ENCODE data around the gene ENOX1.

ENOX1 gene

GRCh38 chr13:43271152-43271551 lies 515.6 kb downstream of the ENOX1 start:
- no peak for DNase-seq

DNA sequence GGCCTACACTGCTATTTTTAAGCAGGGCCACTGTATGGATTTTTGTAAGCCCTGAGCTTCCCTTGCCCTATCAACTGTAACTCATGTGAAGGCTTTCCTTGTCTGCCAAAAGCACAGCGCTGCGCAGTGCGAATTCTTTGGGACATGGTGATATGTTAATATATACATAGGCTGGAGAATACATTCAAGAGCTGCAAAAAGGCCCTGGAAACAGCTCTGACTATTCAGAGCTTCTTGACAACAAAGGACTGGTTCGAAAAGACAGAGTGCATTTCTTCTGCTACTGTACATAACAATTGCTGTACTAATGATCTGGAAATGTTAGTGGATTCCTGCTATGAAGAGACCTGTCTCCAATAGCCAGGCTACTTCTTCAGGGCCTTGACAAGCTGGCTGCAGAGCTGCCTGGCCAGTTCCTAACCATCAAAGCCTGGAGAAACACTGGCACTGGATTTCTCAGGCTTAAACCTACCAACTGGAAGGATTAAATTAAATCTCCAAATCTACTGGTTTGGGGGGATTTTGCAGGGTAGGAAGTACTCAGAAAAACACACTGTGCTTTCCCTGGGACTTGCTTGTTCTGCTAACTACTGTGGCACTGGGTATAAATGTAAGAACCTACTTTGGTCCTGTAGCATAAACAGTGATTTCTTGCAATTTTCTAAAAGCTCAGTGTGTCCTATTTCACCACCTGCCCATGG lies 516.5 kb downstream of the ENOX1 start:
- no peak for DNase-seq

- DNase-seq = no peak
Observed at GRCh38 chr13:43269037-43269481, 517.7 kb downstream of the ENOX1 start.

DNA sequence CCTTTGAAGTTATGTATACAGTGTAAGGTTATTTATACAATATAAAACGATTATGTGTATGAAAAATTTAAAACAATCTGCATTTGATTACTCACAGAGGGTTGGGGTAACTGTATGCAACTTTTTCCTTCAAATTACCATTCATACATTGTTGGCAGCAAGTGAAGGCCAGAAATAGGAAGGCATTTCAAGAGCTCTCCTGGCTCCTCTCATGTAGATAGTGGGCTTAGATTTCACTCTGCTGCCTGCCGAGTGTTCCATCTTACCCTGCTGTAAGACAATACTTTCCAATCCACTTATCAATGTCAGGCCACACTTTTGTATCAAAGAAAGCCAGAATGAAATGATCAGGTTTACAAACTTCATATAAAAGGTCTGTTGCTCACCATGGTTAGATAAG lies 518.1 kb downstream of the ENOX1 start:
- no peak for DNase-seq

DNA sequence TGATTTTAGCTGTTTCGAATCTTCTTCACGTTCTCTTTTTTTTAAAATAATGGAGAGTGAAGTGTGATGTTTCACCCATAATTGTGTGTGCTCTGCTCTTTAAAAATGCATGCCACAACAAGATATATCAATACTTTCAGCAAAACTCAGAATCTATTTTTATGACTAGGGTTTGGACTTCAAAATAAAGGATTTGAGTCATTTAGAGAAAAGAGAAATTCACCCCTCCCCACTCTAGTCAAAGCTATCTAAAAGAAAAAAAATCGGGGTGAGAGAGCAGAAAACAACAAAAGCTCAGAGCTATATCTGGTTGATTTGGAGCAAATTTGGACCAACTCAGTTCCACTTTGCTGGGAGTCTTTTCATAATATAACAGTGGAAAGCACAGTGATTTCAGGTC lies 518.9 kb downstream of the ENOX1 start:
- DNase-seq = no peak

DNA sequence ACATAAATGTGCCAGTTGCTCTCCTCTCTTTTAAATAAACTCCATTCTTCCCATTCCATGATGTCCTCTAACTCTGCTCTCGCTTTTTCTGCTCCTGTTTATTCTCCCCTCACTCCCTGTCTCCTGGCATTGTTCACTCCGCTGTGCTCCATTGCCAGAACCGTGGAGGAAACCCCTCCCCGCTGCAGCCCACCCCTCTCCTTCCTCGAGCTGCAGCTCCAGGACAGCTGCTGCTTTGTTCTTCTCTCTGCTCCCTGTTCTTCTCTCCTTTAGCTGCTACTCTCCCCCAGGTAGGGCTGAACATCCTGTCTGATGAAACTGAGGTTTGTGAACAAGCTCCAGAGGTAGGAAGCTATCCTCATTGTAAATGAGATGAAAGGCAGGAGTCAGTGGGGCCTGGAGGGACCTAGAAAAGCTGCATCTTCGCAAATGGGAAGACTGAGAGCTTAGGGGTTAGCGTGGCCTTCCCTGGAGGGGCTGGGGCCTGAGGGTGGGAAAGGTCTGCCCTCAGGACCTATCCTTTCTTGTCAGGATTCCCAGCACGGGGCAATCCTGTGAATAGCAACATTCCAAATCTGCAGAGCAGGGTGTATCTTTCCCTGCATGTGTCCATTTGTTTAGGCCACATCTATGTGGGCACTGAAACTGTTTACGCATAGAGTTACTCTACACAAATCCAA lies 519.7 kb downstream of the ENOX1 start:
- DNase-seq = no peak

- DNase-seq = no peak
Observed at GRCh38 chr13:43265028-43265427, 521.7 kb downstream of the ENOX1 start.

GRCh38 chr13:43264458-43264857 lies 522.3 kb downstream of the ENOX1 start:
- no peak for DNase-seq

- no peak for DNase-seq
Observed at GRCh38 chr13:43263047-43263446, 523.7 kb downstream of the ENOX1 start.

DNA sequence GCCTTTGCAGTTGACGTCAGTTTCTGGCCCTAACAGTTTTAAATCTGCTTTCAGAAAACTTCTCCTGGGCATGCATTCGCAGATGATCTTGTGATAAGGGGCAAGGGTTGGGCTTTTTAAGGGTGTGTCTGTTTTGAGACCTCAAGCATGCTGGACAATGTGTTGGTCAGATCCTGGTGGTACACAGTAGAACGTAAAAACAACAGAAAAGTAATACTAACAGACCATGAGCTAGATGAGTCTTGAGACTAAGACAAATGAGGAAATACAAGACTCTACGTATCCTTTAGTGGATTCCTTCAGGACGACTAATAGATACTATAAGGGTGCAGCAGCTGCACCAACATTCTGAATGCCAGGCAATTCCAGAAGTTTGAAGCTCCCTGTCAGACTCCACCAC lies 525.8 kb downstream of the ENOX1 start:
- DNase-seq = no peak

DNA sequence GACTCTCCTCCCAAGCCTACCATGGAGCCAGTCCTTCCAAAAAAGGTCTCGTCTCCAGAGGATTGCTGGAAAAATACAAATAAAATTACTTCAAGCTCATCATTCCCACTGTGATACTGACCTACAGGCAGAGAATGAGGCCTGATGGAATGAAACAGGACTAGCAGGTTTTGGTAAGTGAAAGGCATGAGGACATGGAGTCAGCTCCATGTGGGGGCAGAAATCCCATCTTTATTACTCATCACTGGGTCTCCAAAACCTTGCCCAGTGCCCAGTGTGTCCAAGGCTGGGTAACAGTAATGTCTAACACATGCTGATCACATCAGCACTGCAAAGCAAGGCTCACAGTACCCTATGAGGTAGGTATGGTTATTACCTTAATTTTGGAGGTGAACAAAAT lies 528.0 kb downstream of the ENOX1 start:
- no peak for DNase-seq

GRCh38 chr13:43257765-43258164 lies 529.0 kb downstream of the ENOX1 start:
- DNase-seq = no peak

DNA sequence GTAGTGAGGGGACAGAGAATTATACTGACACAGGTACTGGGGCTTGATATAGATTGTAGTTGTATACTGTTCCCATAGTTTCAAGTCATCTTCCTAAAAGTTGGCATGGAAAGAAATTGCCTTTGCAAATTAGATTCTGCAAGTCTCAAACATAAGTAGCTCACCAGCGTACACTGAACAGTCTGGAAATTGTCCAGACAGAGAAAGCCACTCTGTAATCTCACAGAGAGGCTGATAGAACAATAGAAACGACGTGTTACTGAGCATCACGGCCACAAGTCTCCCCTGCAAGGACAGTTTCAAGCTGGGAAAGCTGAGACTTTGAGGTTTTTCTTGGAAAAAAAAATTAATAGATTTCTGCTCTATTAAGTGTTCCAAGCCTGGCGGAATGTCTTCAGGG lies 534.8 kb downstream of the ENOX1 start:
- no peak for DNase-seq

DNA sequence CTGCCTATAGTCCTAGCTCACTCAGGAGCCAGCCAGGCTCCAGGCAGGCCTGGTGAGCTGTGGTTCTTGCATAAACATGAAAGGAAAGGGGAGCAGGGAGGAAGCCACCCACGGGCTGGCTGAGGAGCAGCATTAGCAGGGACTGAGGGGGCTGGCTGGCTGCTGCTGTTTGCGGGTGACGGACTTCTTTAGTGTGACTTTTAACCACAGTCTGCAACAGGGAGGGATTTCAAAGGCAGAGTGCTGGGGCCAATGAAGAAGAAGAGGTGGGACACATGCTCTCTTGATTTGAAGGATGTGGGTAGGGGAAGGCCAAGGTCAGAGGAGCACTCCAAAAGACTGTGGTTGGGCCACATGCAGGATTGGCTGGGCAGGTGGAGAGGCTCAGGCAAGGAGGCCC lies 540.4 kb downstream of the ENOX1 start:
- no peak for DNase-seq

GRCh38 chr13:43245374-43245964 lies 541.3 kb downstream of the ENOX1 start:
- no peak for DNase-seq

- DNase-seq = no peak
Observed at GRCh38 chr13:43244481-43244880, 542.3 kb downstream of the ENOX1 start.

- no peak for DNase-seq
Observed at GRCh38 chr13:43243711-43244110, 543.1 kb downstream of the ENOX1 start.

DNA sequence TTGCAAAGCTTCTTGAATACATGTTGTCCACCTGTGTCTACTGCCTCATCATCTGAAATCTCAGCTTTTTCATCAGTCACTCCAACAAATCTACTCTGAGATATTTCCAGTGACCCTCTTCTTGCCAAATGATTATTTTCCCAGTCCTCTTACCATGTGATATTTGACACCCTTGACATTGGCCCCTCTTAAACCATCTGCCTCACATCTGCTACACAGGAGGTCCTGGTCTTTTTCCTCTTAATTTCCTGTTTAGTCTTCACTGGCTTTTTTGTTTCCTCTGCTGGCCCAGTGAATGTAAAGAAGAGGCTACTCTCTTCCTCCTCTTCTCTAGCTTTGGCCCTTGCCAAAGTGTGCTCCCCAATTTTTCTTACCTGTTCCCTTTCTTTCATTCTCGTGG lies 544.7 kb downstream of the ENOX1 start:
- DNase-seq = no peak

GRCh38 chr13:43240278-43240677 lies 546.5 kb downstream of the ENOX1 start:
- DNase-seq = no peak

- DNase-seq = no peak
Observed at GRCh38 chr13:43239275-43239840, 547.4 kb downstream of the ENOX1 start.

- no peak for DNase-seq
Observed at GRCh38 chr13:43238341-43239083, 548.3 kb downstream of the ENOX1 start.

- DNase-seq = no peak
Observed at GRCh38 chr13:43237616-43238015, 549.2 kb downstream of the ENOX1 start.

GRCh38 chr13:43235028-43235427 lies 551.7 kb downstream of the ENOX1 start:
- no peak for DNase-seq
